Activated naive CD8-positive, alpha-beta T cell treated with anti-CD3 and anti-CD28 coated beads, Interleukin-2, amount 10 ng/mL, durations not matched to agents 7 days and 5 days (primary cell): ENCODE results near the gene RBCK1. TPM values are rescaled to one million over a fixed set of nuclear protein-coding genes. Genes with fewer than 3 reads are reported as not detected.

ENCODE experiments used
- ATAC-seq: fragments of 150-1000 bp; cut with Tn5 transposase; one replicate; pipeline ENCODE4 v1.10.0; 2021; ENCODE audit warnings: low read depth, moderate library complexity
- POLR2A ChIA-PET: fragments of 350-600 bp; sonication (Branson Sonifier 250); formaldehyde crosslinking; loops from one replicate; lab custom pipeline; 2021; ENCODE audit warnings: antibody characterized with exemption; lab: Charles Lee
- DNase-seq: peaks from one replicate; pipeline ENCODE4 v3.0.0; 2021
- H3K27ac Mint-ChIP-seq: one replicate; pipeline ENCODE4 v1.8.0; 2022; ENCODE audit warnings: mild to moderate bottlenecking, mixed read lengths
- H3K27me3 Mint-ChIP-seq: one replicate; pipeline ENCODE4 v1.8.0; 2022; ENCODE audit warnings: mild to moderate bottlenecking, moderate library complexity, mixed read lengths
- H3K36me3 Mint-ChIP-seq: one replicate; pipeline ENCODE4 v1.8.0; 2021; ENCODE audit warnings: mild to moderate bottlenecking, mixed read lengths
- H3K4me1 Mint-ChIP-seq: one replicate; pipeline ENCODE4 v1.8.0; 2021; ENCODE audit warnings: mixed read lengths
- H3K4me3 Mint-ChIP-seq: one replicate; pipeline ENCODE4 v1.8.0; 2022; ENCODE audit warnings: mild to moderate bottlenecking, moderate library complexity, mixed read lengths
- H3K9me3 Mint-ChIP-seq: one replicate; pipeline ENCODE4 v1.8.0; 2021; ENCODE audit warnings: mixed read lengths
- total RNA-seq, 2 experiments: library from RNA; stranded (reverse); gene quantifications; one replicate each; pipeline ENCODE4 v1.2.3, GENCODE V29; 2021

RBCK1 gene
- total RNA-seq, 2 experiments from 2014 or later, result 156 to 179 TPM

DNA sequence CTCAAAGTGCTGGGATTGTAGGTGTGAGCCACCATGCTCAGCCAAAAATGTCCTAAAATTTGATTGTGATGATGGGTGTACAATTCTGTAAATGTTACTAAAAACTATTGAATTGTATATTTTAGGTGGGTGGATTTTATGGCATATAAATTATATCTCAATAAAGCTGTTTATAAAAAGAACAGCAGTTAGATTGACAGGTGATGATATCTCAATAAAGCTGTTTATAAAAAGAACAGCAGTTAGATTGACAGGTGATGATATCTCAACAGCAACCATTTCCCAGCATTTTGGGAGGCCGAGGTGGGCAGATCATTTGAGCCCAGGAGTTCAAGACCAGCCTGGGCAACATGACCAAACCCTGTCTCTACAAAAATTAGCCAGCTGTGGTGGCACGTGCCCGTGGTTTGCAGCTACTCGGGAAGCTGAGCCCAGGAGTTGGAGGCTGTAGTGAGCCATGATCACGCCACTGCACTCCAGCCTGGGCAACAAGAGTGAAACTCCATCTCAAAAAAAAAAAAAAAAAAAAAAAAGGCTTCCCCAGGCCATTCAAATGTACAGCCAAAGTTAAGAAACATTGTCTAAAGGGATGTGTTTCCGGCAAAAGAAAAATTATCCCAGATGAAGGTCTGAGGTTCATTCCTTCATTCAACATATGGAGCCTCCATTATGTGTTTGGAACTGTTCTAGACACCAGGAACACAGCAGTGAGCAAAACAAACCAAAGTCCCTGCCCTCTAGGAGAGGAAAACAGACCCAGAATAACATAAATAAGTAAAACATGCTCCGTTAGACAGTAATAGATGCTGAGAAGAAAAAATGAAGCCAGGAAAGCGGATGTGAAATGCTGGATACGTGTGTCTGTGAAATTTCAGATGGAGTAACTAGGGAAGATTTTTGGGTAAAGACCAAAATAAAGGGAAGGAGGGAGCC is 1.6 kb upstream of the RBCK1 start:
- Mint-ChIP-seq H3K9me3 (peaks cover 5% of the 10 kb centered on the region), H3K27me3 (no peaks in the 10 kb centered on the region), H3K4me1 (peaks cover 36% of the 10 kb centered on the region), H3K4me3 (peak overlapping the region; percentile 92), H3K27ac (peak overlapping the region; percentile 95), H3K36me3 (peaks cover 23% of the 10 kb centered on the region)
- no peak for DNase-seq
- POLR2A ChIA-PET, result interaction anchor here (0.7 to 2.8 kb wide), 14 partner anchors 7 to 137 kb away, joined by 3 to 32 read pairs (median 6); partner anchors contain the start of genes CSNK2A1, SOX12, TBC1D20 and TRIB3
- ATAC-seq, result no peak

DNA sequence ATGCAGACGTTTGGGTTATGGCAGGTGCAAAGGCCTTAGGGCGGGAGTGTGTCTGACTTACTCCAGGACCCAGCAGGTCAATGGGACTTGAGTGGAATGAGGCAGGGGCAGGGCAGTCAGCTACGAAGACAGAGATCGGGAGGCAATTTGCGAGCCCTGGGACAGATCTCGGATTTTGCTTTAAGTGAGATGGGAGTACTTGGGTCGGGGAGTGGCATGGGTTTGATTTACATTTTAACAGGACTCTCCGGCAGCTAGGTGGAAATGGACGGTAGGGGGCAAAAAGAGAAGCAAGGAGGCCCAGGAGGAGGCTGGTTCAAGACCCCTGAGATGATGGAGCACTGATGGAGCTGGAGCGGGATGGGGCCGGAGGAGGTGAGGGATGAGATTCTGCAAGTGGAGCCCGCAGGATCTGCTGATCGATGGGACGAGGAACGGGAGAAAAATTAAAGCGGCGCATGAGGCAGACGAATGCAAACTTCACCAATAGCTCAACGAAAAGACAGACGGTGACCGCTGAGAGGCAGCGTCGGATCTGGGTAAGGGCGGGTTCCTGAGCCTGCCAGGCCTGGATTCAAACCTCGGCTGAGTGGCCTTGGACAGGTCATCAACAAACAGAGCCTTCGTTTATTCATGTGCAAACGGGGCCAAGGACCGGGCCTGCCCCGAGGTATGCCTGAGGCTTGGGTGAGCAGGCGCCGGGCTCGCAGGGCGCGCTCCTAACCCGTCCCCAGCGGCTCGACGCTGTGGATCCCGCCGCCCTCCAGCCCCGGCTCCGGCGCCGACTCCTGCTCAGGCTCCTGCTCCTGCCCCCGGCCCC is 756 bp upstream of the RBCK1 start:
- ATAC-seq (peak; percentile 75), DNase-seq (peak; percentile 82)
- no peaks in the 10 kb centered on the region for H3K27me3 Mint-ChIP-seq
- H3K36me3 Mint-ChIP-seq, result peaks cover 30% of the 10 kb centered on the region
- H3K4me1 Mint-ChIP-seq, result peaks cover 36% of the 10 kb centered on the region
- peak overlapping the region; percentile 95 for H3K27ac Mint-ChIP-seq
- H3K9me3 Mint-ChIP-seq, result peaks cover 7% of the 10 kb centered on the region
- peak overlapping the region; percentile 92 for H3K4me3 Mint-ChIP-seq
- POLR2A ChIA-PET, result interaction anchor here (0.5 to 2.8 kb wide), 23 partner anchors 8 to 136 kb away, joined by 3 to 32 read pairs (median 4); partner anchors contain the start of genes CSNK2A1, SOX12, TBC1D20 and TRIB3

DNA sequence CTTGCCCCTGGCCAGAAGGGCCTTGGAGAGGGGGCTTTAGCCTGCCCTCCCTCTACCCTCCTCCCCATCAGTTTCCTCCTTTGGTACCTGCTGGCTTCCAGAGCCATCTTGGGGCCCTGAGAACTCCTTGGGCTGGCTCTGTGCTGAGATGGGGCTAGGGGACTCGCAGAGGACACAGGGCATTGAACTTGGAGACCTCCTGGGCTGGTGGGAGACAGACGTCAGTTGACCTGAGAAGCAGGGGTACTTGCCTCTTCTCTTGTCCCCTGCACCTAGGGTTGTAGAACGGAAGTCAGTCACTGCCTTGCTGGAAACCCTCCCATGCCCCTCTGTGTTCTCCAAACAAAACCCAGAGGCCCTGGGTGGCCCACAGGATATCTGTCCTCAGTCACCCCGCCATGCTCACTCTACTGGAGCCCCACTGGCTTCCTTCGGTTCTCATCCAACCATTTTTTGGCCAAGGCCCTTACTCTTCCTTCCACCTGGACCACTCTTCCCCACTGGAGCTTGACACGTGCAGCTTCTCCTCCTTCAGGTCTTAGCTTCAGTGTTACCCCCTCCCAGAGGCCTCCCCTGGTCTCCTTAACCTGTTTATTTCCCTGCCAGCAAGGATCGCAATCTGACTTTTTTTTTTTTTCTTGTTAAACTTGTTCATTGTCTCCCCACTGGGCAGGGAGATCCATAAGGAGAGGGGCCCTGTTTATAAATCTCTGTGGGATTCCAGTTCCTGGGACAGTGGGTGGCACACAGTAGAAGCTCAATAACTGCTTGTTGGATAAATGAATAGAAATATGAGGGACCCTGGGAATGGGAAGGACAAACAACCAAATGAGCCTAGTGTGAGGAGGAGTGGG is 971 bp downstream of the RBCK1 start:
- DNase-seq (no peak), ATAC-seq (peak; percentile 23)
- peaks cover 4% of the 10 kb centered on the region for H3K9me3 Mint-ChIP-seq
- H3K27ac Mint-ChIP-seq, result peak overlapping the region; percentile 90
- peak overlapping the region; percentile 96 for H3K4me3 Mint-ChIP-seq
- POLR2A ChIA-PET, result interaction anchor here (0.7 to 0.8 kb wide), 3 partner anchors 21 to 51 kb away, joined by 3 to 4 read pairs (median 4); no protein-coding TSS in a partner anchor
- peaks cover 36% of the 10 kb centered on the region for H3K36me3 Mint-ChIP-seq
- H3K4me1 Mint-ChIP-seq, result peaks cover 44% of the 10 kb centered on the region
- H3K27me3 Mint-ChIP-seq, result no peaks in the 10 kb centered on the region

DNA sequence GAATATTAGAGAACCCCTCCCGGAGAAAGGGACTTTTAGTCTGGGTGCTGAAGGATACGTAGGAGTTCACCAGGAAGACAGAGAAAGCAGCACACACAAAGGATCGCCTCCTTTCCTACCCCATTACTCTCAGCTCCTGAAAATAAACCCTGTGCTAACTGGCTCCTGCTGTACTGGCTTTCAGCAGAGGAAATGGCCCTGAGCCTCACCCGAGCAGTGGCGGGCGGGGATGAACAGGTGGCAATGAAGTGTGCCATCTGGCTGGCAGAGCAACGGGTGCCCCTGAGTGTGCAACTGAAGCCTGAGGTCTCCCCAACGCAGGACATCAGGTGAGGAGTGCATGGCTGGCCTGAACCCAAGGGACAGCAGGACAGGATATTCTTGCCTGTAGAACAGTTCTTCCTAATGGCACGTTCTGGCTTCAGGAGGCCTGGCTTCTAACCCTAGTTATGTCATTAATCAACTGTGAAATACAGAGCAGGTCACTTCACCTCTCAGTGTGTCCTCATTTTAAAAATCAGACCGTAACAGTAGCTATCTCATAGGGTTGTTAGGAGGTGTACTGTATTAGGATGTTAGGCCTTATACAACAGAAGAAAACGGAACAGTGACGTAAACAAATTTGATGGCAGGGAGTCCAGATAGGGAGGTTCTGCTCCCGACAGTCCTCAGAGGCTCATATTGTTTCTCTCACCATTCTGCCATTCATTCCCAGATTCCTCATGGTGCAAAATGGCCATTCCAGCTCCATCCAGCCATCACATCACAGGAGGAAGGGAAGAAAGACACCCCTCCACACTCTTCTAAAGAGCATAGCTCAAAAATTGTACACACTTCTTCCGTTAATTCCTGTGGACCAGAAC is 1.8 kb downstream of the RBCK1 start:
- peaks cover 4% of the 10 kb centered on the region for H3K9me3 Mint-ChIP-seq
- H3K27ac Mint-ChIP-seq, result peak overlapping the region; percentile 90
- H3K4me1 Mint-ChIP-seq, result peaks cover 46% of the 10 kb centered on the region
- H3K36me3 Mint-ChIP-seq, result peaks cover 36% of the 10 kb centered on the region
- ATAC-seq, result no peak
- no peak for DNase-seq
- no peaks in the 10 kb centered on the region for H3K27me3 Mint-ChIP-seq
- peak overlapping the region; percentile 96 for H3K4me3 Mint-ChIP-seq
- POLR2A ChIA-PET, result interaction anchor here (0.7 to 0.8 kb wide), 3 partner anchors 20 to 50 kb away, joined by 3 to 4 read pairs (median 4); no protein-coding TSS in a partner anchor

DNA sequence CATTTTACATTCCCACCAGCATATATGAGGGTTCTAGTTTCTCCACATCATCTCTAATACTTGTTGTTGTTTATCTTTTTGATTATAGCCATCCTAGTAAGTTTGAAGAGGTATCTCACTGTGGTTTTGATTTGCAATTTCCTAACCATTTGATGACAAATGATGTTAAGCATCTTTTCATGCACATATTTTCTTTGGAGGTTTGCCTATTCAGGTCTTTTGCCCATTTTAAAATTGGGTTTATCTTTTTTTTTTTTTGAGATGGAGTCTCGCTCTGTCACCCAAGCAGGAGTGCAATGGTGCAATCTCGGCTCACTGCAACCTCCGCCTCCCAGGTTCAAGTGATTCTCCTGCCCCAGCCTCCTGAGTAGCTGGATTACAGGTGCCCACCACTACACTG is 4.0 kb downstream of the RBCK1 start:
- Mint-ChIP-seq H3K4me1 (peaks cover 48% of the 10 kb centered on the region), H3K27me3 (no peaks in the 10 kb centered on the region), H3K4me3 (no peak overlapping the region), H3K9me3 (peaks cover 4% of the 10 kb centered on the region), H3K27ac (no peak overlapping the region), H3K36me3 (peaks cover 42% of the 10 kb centered on the region)
- ATAC-seq (no peak), DNase-seq (no peak)
- POLR2A ChIA-PET, result interaction anchor here (1.4 kb wide), 1 partner anchor 31 kb away, joined by 5 read pairs; the partner anchor contains the start of gene TRIB3

DNA sequence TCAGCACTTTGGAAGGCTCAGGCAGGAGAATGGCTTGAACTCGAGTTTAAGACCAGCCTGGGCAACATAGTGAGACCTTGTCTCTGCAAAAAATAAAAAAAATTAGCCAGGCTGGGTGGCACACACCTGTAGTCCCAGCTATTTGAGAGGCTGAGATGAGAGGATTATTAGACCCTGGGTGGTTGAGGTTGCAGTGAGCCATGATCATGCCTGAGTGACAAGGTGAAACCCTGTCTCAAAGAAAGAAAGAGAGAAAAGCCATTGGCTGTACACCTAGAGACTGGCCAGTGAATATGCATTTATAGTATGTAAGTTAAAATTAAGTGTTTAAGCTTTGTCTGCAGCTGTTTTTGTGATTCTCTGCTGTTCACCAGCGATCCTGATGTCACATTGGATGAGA is 6.1 kb downstream of the RBCK1 start:
- Mint-ChIP-seq H3K4me1 (peaks cover 45% of the 10 kb centered on the region), H3K4me3 (no peak overlapping the region), H3K27me3 (no peaks in the 10 kb centered on the region), H3K27ac (no peak overlapping the region), H3K9me3 (peaks cover 4% of the 10 kb centered on the region), H3K36me3 (peaks cover 41% of the 10 kb centered on the region)
- ATAC-seq, result no peak
- POLR2A ChIA-PET, result interaction anchor here (1.2 to 1.3 kb wide), 2 partner anchors 8 to 48 kb away, joined by 4 to 6 read pairs; partner anchors contain the start of gene TBC1D20
- no peak for DNase-seq

DNA sequence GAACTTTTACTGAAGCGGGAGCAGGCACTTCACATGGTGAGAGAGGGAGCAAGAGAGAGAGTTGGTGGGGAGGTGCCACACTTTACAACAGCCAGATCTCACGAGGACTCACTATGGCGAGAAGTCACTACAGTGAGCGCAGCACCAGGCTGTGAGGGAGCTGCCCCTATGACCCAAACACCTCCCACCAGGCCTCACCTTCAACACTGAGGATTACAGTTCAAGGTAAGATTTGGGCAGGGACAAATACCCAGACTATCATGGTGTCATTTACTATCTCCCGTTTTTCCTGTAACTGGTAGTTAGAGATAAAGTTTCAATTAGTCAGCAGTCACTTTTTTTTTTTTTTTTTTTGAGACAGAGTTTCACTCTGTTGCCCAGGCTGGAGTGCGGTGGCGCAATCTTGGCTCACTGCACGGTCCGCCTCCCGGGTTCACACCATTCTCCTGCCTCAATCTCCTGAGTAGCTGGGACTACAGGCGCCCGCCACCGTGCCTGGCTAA is 7.8 kb downstream of the RBCK1 start:
- Mint-ChIP-seq H3K27me3 (no peaks in the 10 kb centered on the region), H3K27ac (no peak overlapping the region), H3K4me3 (no peak overlapping the region), H3K9me3 (peaks cover 4% of the 10 kb centered on the region), H3K36me3 (peaks cover 38% of the 10 kb centered on the region), H3K4me1 (peaks cover 33% of the 10 kb centered on the region)
- DNase-seq (no peak), ATAC-seq (no peak)
- POLR2A ChIA-PET, result interaction anchor here (0.7 kb wide), 1 partner anchor 17 kb away, joined by 5 read pairs; no protein-coding TSS in a partner anchor

DNA sequence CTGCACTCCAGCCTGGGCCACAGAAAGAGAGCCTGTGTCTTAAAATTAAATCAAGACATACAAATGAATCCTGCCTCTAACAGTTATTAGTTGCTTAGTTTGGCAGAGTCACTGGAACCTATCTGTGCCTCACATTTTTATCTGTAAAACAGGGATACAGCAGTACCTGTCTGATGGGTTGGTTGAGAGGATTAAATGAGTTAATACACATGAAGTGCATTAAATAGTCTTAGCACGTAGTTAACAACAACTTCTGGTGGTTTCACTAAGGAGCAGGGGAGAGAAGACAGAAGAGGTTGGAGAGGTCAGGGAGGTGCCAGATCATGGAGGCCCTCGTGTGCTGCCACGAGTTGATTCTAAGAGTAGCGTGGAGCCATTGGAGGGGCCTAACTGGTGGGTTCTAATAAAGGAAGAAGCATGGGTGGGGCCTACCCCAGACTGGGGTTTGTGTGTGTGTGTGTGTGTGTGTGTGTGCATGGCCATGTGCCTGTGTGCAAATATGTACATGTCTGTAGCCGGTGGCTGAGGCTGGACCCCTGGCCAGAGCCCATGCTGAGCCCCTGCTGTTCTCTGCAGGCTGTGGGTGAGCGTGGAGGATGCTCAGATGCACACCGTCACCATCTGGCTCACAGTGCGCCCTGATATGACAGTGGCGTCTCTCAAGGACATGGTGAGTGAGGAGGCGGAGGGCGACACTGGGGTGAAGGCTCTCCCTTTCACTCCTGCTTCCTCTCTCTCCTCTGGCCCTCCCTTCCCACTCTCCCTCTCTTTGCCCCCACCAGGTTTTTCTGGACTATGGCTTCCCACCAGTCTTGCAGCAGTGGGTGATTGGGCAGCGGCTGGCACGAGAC is 9.1 kb downstream of the RBCK1 start:
- H3K36me3 Mint-ChIP-seq, result peaks cover 38% of the 10 kb centered on the region
- no peaks in the 10 kb centered on the region for H3K27me3 Mint-ChIP-seq
- no peak overlapping the region for H3K4me3 Mint-ChIP-seq
- DNase-seq (no peak), ATAC-seq (no peak)
- no peak overlapping the region for H3K27ac Mint-ChIP-seq
- H3K4me1 Mint-ChIP-seq, result peaks cover 28% of the 10 kb centered on the region
- peaks cover 1% of the 10 kb centered on the region for H3K9me3 Mint-ChIP-seq
- POLR2A ChIA-PET, result no interaction called here

DNA sequence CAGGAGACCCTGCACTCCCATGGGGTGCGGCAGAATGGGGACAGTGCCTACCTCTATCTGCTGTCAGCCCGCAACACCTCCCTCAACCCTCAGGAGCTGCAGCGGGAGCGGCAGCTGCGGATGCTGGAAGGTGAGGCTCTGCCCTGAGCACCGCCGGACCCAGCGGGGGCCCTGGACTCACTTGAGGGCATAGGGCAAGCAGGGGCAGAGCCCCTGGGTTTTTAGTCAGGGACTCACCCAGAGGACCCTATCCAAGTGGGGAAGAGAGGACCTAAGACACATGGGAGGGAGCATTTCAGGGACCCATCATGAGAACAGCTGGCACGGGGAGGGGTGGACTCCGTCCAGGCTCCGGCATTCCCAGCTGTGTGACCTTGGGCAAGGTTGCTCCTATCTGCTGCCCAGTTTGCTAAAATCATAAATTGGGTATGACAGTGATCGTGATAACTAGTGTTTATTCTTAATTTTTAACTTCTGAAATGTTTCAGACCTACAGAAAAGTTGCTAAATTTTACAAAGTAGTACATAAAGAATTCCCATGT is 9.8 kb downstream of the RBCK1 start:
- H3K27me3 Mint-ChIP-seq, result no peaks in the 10 kb centered on the region
- no peak overlapping the region for H3K27ac Mint-ChIP-seq
- POLR2A ChIA-PET, result no interaction called here

DNA sequence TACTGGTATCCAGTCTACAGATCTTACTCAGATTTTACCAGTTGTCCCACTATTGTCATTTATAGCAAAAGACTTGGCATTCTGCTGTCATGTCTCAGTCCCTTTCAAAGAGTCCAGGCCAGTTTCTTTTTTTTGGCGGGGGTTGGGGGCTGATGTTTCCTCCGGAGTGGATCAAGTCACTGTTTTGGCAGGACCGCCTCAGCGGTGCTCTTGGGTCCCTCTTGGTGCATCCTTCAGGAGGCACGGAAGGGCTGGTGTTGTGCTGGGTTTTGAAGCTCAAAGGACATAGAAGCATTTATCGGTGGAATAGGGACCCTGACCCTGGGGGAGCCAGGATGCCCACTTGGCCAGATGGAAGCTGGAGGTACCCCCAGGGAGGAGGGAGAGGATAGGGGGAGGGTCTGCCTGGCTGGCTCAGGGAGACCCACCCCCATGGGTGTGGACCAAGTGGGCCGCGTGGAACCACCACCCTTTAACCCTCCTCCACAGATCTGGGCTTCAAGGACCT is 10.8 kb downstream of the RBCK1 start:
- Mint-ChIP-seq H3K27ac (no peak overlapping the region), H3K27me3 (no peaks in the 10 kb centered on the region), H3K4me3 (no peak overlapping the region), H3K36me3 (peaks cover 32% of the 10 kb centered on the region), H3K4me1 (peaks cover 18% of the 10 kb centered on the region), H3K9me3 (no peaks in the 10 kb centered on the region)
- DNase-seq (no peak), ATAC-seq (no peak)
- POLR2A ChIA-PET, result no interaction called here

More for the DNA sequence above, 9.8 kb downstream of the RBCK1 start:
- ATAC-seq (no peak), DNase-seq (no peak)
- Mint-ChIP-seq H3K4me1 (peaks cover 24% of the 10 kb centered on the region), H3K4me3 (no peak overlapping the region), H3K36me3 (peaks cover 37% of the 10 kb centered on the region), H3K9me3 (no peaks in the 10 kb centered on the region)
